HEK293 (cell line): Measurements from ENCODE around the gene BLOC1S1.

Experiments used
- ZFP3 ChIP-seq: fragments of 450-650 bp; formaldehyde crosslinking; IDR thresholded peaks from 2 replicates; pipeline ENCODE4 v1.5.1; 2016; ENCODE audit warnings: low read depth, missing biosample characterization, missing genetic modification characterization
- ZNF112 ChIP-seq: fragments of 450-650 bp; formaldehyde crosslinking; IDR thresholded peaks from 2 replicates; pipeline ENCODE4 v1.5.0; 2017; ENCODE audit warnings: missing biosample characterization, missing genetic modification characterization
- ZNF174 ChIP-seq: fragments of 450-650 bp; formaldehyde crosslinking; IDR thresholded peaks from 2 replicates; pipeline ENCODE4 v1.5.0; 2017; ENCODE audit warnings: missing biosample characterization, mild to moderate bottlenecking, missing genetic modification characterization
- ZNF214 ChIP-seq: fragments of 450-650 bp; formaldehyde crosslinking; IDR thresholded peaks from 2 replicates; pipeline ENCODE4 v1.5.1; 2017; ENCODE audit warnings: missing biosample characterization, mild to moderate bottlenecking, missing genetic modification characterization, borderline replicate concordance
- ZNF792 ChIP-seq: fragments of 450-650 bp; formaldehyde crosslinking; IDR thresholded peaks from 2 replicates; pipeline ENCODE4 v1.5.1; 2016; ENCODE audit warnings: missing biosample characterization, missing genetic modification characterization

GRCh38 chr12:55697686-55698085, 18.2 kb upstream of the BLOC1S1 start:
- no peak for TF ChIP-seq ZNF214 (tag by site-specific recombination)
- TF ChIP-seq ZNF792 (tag by site-specific recombination), result no peak
- no peak for TF ChIP-seq ZFP3 (tag by site-specific recombination)
- TF ChIP-seq ZNF174 (tag by site-specific recombination), result no peak
- TF ChIP-seq ZNF112 (tag by site-specific recombination), result no peak
